Caco-2 (cell line): Measurements from ENCODE around the gene NAGS. TPM values are rescaled to one million over a fixed set of nuclear protein-coding genes. Genes with fewer than 3 reads are reported as not detected.
"Not testable (repeated sequence)": the region's sequence is repeated elsewhere in the genome, so short reads cannot be mapped to it uniquely, and the experiment has no call there.

ENCODE experiments used
- BruUV-seq: library from RNA; stranded (reverse); fragments of 400-500 nt; replicated peaks from 2 replicates; lab custom pipeline; 2021; lab: Mats Ljungman, UMichigan
- CTCF ChIA-PET: fragments of 300-600 bp; sonication (Branson Sonifier 250); formaldehyde crosslinking; loops from one replicate; lab custom pipeline; 2022; ENCODE audit warnings: antibody characterized with exemption; lab: Charles Lee
- POLR2A ChIA-PET: fragments of 300-600 bp; sonication (Branson Sonifier 250); formaldehyde crosslinking; loops from one replicate; lab custom pipeline; 2022; ENCODE audit warnings: antibody characterized with exemption; lab: Charles Lee
- DNase-seq, 2 experiments: peaks; one replicate each; pipeline versions ENCODE4 v3.0.0 to v3.0.0-alpha.2; 2020 to 2022
- H3K27me3 ChIP-seq: replicated peaks from 2 replicates; pipeline ENCODE4 v1.6.0; 2011; ENCODE audit warnings: low read length; ENCODE audit not compliant: control insufficient read depth, insufficient read depth
- H3K36me3 ChIP-seq: 2 replicates; pipeline ENCODE4 v1.5.1; 2011; ENCODE audit warnings: low read length; ENCODE audit not compliant: control insufficient read depth, insufficient read depth
- H3K4me1 ChIP-seq: fragments of 250-450 bp; sonication (Bioruptor Pico); 2 replicates; pipeline ENCODE4 v1.5.1; 2020; ENCODE audit warnings: mild to moderate bottlenecking
- H3K4me3 ChIP-seq: 2 replicates; pipeline ENCODE4 v1.5.1; 2011; ENCODE audit warnings: low read depth, mild to moderate bottlenecking, control low read depth, low read length
- H3K9me3 ChIP-seq: fragments of 250-450 bp; sonication (Bioruptor Pico); 2 replicates; pipeline ENCODE4 v1.5.1; 2020; ENCODE audit warnings: mild to moderate bottlenecking, moderate library complexity
- H3K27ac Mint-ChIP-seq: one replicate; pipeline ENCODE4 v1.8.0; 2022; ENCODE audit warnings: mixed read lengths; ENCODE audit not compliant: unreplicated experiment
- H3K27me3 Mint-ChIP-seq: one replicate; pipeline ENCODE4 v1.8.0; 2022; ENCODE audit warnings: mixed read lengths; ENCODE audit not compliant: insufficient read depth, unreplicated experiment
- H3K36me3 Mint-ChIP-seq: one replicate; pipeline ENCODE4 v1.8.0; 2022; ENCODE audit warnings: mild to moderate bottlenecking, mixed read lengths; ENCODE audit not compliant: insufficient read depth, unreplicated experiment
- H3K4me1 Mint-ChIP-seq: one replicate; pipeline ENCODE4 v1.8.0; 2022; ENCODE audit warnings: low read depth, mixed read lengths; ENCODE audit not compliant: unreplicated experiment
- H3K4me3 Mint-ChIP-seq: one replicate; pipeline ENCODE4 v1.8.0; 2022; ENCODE audit warnings: mild to moderate bottlenecking, moderate library complexity, mixed read lengths; ENCODE audit not compliant: unreplicated experiment
- H3K9me3 Mint-ChIP-seq: one replicate; pipeline ENCODE4 v1.8.0; 2022; ENCODE audit warnings: mixed read lengths; ENCODE audit not compliant: unreplicated experiment
- intact Hi-C: fragments of 100-400 bp; cut with micrococcal nuclease; formaldehyde crosslinking; loops from one replicate; pipeline ENCODE4 v1.10.0; 2022; ENCODE audit not compliant: unreplicated experiment
- total RNA-seq: library from RNA; stranded (reverse); gene quantifications from 2 replicates; pipeline ENCODE4 v1.2.3, GENCODE V29; 2022
- TF ChIP-seq, protein P1 (sequence below), 2 experiments: fragments of 200-600 bp in 1 of 2; IDR thresholded peaks; 1 replicate in 1 of 2; 2 replicates in 1 of 2; pipeline versions ENCODE4 v1.5.1 to v1.8.0; 2011 to 2022; ENCODE audit warnings: antibody characterized with exemption in 1 of 2, control low read depth in 1 of 2, inconsistent platforms in 1 of 2, low read depth in 1 of 2, low read length in 1 of 2, mild to moderate bottlenecking in 1 of 2, moderate library complexity in 1 of 2; ENCODE audit not compliant: insufficient read depth in 1 of 2, severe bottlenecking in 1 of 2, unreplicated experiment in 1 of 2

The NAGS gene
- total RNA-seq, 1 experiment from 2014 or later = 0.50 TPM

DNA sequence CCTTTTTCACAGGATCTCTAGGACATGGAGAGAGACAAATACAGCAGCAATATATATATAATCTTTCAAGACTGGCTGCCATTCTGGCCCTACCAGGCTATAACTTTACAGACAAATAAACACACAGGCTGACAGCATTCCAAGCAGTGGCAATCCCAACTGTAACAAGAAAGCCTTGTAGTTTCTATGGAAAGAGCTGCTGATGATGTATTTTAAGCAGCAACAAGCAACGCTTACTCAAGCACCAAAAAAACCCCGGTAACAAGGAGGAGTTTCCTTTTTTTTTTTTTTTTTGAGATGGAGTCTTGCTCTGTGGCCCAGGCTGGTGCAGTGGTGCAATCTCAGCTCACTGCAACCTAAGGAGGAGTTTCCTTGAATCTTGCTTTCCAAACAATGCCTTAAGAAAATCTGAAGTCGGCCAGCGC, 38.9 kb downstream of the NAGS start:
- no peaks in the 10 kb centered on the region for H3K4me1 ChIP-seq
- no peaks in the 10 kb centered on the region for H3K27me3 ChIP-seq
- Mint-ChIP-seq H3K4me3 (no peak overlapping the region), H3K27ac (no peak overlapping the region), H3K4me1 (peaks cover 6% of the 10 kb centered on the region), H3K9me3 (no peaks in the 10 kb centered on the region), H3K36me3 (peaks cover 58% of the 10 kb centered on the region), H3K27me3 (no peaks in the 10 kb centered on the region)
- POLR2A ChIA-PET = no interaction called here
- no TSS peak for BruUV-seq
- intact Hi-C loops = no loop called here
- H3K4me3 ChIP-seq = no peak overlapping the region
- CTCF ChIA-PET = interaction anchor here (0.7 to 1.7 kb wide), 2 partner anchors 44 to 99 kb away, joined by 3 to 5 read pairs; no protein-coding TSS in a partner anchor
- TF ChIP-seq, protein P1, sequence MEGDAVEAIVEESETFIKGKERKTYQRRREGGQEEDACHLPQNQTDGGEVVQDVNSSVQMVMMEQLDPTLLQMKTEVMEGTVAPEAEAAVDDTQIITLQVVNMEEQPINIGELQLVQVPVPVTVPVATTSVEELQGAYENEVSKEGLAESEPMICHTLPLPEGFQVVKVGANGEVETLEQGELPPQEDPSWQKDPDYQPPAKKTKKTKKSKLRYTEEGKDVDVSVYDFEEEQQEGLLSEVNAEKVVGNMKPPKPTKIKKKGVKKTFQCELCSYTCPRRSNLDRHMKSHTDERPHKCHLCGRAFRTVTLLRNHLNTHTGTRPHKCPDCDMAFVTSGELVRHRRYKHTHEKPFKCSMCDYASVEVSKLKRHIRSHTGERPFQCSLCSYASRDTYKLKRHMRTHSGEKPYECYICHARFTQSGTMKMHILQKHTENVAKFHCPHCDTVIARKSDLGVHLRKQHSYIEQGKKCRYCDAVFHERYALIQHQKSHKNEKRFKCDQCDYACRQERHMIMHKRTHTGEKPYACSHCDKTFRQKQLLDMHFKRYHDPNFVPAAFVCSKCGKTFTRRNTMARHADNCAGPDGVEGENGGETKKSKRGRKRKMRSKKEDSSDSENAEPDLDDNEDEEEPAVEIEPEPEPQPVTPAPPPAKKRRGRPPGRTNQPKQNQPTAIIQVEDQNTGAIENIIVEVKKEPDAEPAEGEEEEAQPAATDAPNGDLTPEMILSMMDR (IDR thresholded peaks at IDR 0.05; ENCODE audit: insufficient read depth in 1 of 2, low read depth in 1 of 2, low read length in 1 of 2, severe bottlenecking in 1 of 2, unreplicated experiment in 1 of 2) = no peak
- H3K9me3 ChIP-seq = no peaks in the 10 kb centered on the region
- no peak for DNase-seq
- H3K36me3 ChIP-seq = peaks cover 3% of the 10 kb centered on the region; the same call in 1 of the 2 replicates

DNA sequence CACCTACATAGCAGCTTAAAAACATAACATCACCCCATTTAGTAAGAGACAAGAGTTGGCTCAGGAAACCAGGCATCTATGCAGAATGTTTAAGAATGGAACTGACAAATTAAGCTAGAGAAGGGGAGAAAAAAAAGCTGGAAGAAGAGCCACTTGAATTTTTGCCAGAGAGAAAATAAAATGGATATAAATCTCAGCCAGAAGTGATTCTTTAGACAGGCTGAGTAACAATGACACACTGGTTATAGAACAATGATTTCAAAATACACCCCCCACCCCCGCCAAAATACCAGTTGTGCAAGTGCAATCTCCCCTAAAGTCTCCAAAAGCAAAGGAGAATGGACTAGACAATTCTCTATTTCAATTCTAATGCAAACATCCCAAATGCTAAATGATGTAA, 39.6 kb downstream of the NAGS start:
- H3K4me1 ChIP-seq = no peaks in the 10 kb centered on the region
- H3K4me3 Mint-ChIP-seq = no peak overlapping the region
- H3K4me1 Mint-ChIP-seq = peaks cover 6% of the 10 kb centered on the region
- ChIA-PET POLR2A (interaction anchor here (0.6 to 1.1 kb wide), 2 partner anchors 22 to 28 kb away, joined by 3 read pairs; no protein-coding TSS in a partner anchor), CTCF (no interaction called here)
- DNase-seq = no peak
- BruUV-seq = no TSS peak
- peaks cover 58% of the 10 kb centered on the region for H3K36me3 Mint-ChIP-seq
- H3K27me3 Mint-ChIP-seq = no peaks in the 10 kb centered on the region
- no peak overlapping the region for H3K4me3 ChIP-seq
- H3K36me3 ChIP-seq = peaks cover 4% of the 10 kb centered on the region; the same call in 1 of the 2 replicates
- intact Hi-C loops = no loop called here
- no peaks in the 10 kb centered on the region for H3K9me3 ChIP-seq
- TF ChIP-seq, protein P1 (IDR thresholded peaks at IDR 0.05; ENCODE audit: insufficient read depth in 1 of 2, low read depth in 1 of 2, low read length in 1 of 2, severe bottlenecking in 1 of 2, unreplicated experiment in 1 of 2) = no peak
- H3K27ac Mint-ChIP-seq = no peak overlapping the region
- H3K9me3 Mint-ChIP-seq = no peaks in the 10 kb centered on the region
- no peaks in the 10 kb centered on the region for H3K27me3 ChIP-seq

DNA sequence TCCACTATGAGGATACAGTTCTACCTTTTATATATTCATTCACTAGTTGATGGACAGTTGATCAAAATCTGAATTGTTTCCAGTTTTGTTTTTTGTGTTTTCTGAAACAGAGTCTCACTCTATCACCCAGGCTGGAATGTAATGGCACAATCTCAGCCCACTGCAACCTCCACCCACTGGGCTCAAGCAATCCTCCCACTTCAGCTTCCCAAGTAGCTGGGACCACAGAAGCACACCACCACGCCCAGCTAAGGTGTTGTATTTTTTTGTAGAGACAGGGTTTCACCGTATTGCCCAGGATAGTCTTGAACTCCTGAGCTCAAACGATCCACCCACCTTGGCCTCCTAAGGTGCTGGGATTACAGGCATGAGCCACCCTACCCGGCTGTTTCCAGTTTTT, 41.1 kb downstream of the NAGS start:
- DNase-seq = no peak
- TF ChIP-seq, protein P1 (IDR thresholded peaks at IDR 0.05; ENCODE audit: insufficient read depth in 1 of 2, low read depth in 1 of 2, low read length in 1 of 2, severe bottlenecking in 1 of 2, unreplicated experiment in 1 of 2) = no peak
- no peaks in the 10 kb centered on the region for H3K9me3 Mint-ChIP-seq
- H3K36me3 Mint-ChIP-seq = peaks cover 60% of the 10 kb centered on the region
- peaks cover 6% of the 10 kb centered on the region for H3K4me1 Mint-ChIP-seq
- H3K27me3 Mint-ChIP-seq = no peaks in the 10 kb centered on the region
- H3K9me3 ChIP-seq = no peaks in the 10 kb centered on the region
- CTCF ChIA-PET = no interaction called here
- intact Hi-C loops = no loop called here
- H3K27ac Mint-ChIP-seq = no peak overlapping the region
- POLR2A ChIA-PET = no interaction called here
- H3K4me3 ChIP-seq = no peak overlapping the region
- H3K27me3 ChIP-seq = no peaks in the 10 kb centered on the region
- peaks cover 2% of the 10 kb centered on the region for H3K36me3 ChIP-seq
- BruUV-seq = no TSS peak
- H3K4me1 ChIP-seq = no peaks in the 10 kb centered on the region
- H3K4me3 Mint-ChIP-seq = no peak overlapping the region

DNA sequence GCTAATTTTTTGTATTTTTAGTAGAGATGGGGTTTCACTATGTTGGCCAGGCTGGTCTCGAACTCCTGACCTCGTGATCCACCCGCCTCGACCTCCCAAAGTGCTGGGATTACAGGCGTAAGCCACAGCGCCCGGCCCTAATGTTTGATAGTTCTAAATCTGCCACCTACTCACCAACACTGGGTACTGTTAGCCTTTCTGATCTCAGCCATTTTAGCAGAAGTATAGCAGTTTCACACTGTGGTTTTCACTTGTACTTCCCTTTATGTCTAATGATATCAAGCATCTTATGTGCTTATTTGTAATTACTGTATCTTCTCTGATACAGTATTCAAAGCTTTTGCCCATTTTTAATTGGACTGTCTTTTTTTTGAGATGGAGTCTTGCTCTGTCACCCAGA, 42.5 kb downstream of the NAGS start:
- CTCF ChIA-PET = interaction anchor here (0.7 kb wide), 1 partner anchor 175 kb away, joined by 13 read pairs; no protein-coding TSS in a partner anchor
- H3K36me3 ChIP-seq, H3K27me3 Mint-ChIP-seq, H3K4me1 Mint-ChIP-seq, BruUV-seq, H3K4me3 Mint-ChIP-seq, H3K9me3 Mint-ChIP-seq, H3K4me1 ChIP-seq, POLR2A ChIA-PET, DNase-seq, H3K4me3 ChIP-seq, H3K27me3 ChIP-seq, intact Hi-C loops, H3K27ac Mint-ChIP-seq, H3K9me3 ChIP-seq: not testable (repeated sequence)
- H3K36me3 Mint-ChIP-seq = peaks cover 62% of the 10 kb centered on the region
